Measurements from ENCODE around the gene ZNF423.

DNA sequence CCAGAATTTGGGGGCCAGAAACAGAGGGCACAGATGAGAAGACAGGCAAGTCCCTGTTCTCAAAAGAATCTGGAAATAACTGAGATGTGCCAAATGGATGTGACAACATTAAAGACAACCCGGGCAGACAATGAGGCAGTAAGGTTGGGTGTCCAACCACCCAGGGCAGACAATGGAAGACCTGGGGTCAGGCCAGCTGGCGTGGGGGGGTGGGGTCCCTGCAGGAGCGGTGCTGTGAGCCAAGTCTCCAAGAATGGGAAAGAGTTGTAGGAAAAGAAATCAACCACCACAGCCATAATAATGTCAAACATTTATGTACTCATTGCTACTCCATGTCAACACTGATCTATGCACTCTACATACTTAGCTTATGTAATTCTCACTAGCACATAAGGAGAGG is 279.0 kb downstream of the ZNF423 start:
- TF ChIP-seq ZNF274 (IDR thresholded peaks at IDR 0.05; ENCODE audit: low read depth, low read length) (no peak), YY1 (IDR thresholded peaks at IDR 0.05; ENCODE audit: insufficient read depth, insufficient read length) (no peak)
